Tibial nerve (tissue), 4 donors: ENCODE data around the gene ITIH4.

Experiments used
- CTCF ChIP-seq, 5 experiments: fragments of 200-600 bp in 3 of 5; fragments of 450-650 bp in 2 of 5; sonication (generic) in 3 of 5; IDR thresholded peaks; one replicate each; pipeline ENCODE4 v1.5.1; 2016 to 2019; ENCODE audit warnings: antibody characterized with exemption in 5 of 5, mild to moderate bottlenecking in 3 of 5, moderate library complexity in 2 of 5
- EP300 ChIP-seq, 2 donors: sonication (generic); formaldehyde crosslinking; IDR thresholded peaks; one replicate each; pipeline ENCODE4 v1.6.1; 2017; ENCODE audit warnings: antibody characterized with exemption in 2 of 2, mild to moderate bottlenecking in 1 of 2
- POLR2A ChIP-seq, 2 donors: fragments of 450-650 bp; IDR thresholded peaks; one replicate each; pipeline ENCODE4 v1.6.1; 2017; ENCODE audit warnings: antibody characterized with exemption in 2 of 2, mild to moderate bottlenecking in 2 of 2, moderate library complexity in 2 of 2

DNA sequence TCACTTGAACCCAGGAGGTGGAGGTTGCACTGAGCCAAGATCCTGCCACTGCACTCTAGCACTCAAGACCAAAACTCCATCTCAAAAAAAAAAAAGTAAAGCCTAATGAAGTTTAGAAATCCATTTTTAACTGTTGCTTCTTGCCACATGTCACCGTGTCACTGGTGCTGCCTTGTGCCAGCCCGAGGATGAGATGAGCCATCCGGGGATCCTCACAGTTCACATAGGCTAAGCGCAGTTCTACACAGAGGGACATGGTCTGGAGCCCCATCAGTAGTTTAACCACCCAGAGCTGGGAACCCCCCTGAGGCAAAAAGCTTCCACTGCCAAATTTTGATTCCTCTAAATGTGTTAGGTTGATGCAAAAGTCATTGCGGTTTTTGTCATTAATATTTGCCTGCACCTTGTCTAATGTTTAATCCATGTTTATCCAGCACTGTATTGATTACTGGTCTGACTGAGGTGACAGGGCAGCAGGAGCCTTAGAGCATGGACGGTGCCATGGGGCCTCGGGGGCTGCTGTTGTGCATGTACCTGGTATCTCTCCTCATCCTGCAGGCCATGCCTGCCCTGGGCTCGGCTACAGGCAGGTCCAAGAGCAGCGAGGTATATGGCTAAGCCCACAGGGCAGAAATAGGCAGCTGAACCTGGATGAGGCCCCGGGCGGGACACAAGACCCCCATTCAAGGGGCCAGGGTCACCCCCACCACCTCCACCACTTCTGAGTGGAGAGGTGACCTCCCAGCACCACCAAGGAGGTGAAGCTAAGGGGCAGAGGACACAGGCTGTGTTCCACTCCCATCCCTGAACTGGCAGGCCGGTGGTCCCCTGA, 53.1 kb downstream of the ITIH4 start, which contains the start of gene ITIH1:
- TF ChIP-seq POLR2A (IDR thresholded peaks at IDR 0.05) (no peak), CTCF (IDR thresholded peaks at IDR 0.05) (no peak), EP300 (IDR thresholded peaks at IDR 0.05) (no peak)
